Lower leg skin (tissue), 3 donors: ENCODE results near the gene NBPF15.
"Not testable (repeated sequence)": the region's sequence is repeated elsewhere in the genome, so short reads cannot be mapped to it uniquely, and the experiment has no call there.

Experiments
- POLR2A ChIP-seq, 2 donors: fragments of 450-650 bp; IDR thresholded peaks; one replicate each; pipeline ENCODE4 v1.6.1; 2016 to 2017; ENCODE audit warnings: antibody characterized with exemption in 2 of 2, mild to moderate bottlenecking in 1 of 2, moderate library complexity in 1 of 2
- TF ChIP-seq, protein P1 (sequence below), 3 donors: fragments of 450-650 bp; IDR thresholded peaks; one replicate each; pipeline ENCODE4 v1.5.1; 2016; ENCODE audit warnings: antibody characterized with exemption in 3 of 3, mild to moderate bottlenecking in 3 of 3, moderate library complexity in 2 of 3

DNA sequence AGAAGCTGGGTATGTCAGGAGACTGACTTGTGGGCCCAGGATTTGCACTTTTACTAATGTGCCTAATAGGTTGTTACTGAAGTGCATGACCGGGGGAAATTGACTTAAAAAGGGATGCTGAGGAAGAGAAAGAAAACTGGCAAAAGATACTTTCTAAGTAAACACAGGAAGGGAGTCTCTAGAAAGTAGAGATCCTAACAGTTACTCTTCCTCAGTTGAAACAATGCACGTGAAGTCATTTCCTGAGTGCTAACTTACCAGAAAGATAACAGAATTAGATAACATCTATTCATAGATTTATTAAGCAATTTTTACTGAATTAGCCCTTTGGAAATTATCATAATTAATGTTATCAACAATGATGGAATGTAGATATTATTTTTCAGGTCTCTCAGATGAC, 12.4 kb upstream of the NBPF15 start:
- TF ChIP-seq, protein P1, sequence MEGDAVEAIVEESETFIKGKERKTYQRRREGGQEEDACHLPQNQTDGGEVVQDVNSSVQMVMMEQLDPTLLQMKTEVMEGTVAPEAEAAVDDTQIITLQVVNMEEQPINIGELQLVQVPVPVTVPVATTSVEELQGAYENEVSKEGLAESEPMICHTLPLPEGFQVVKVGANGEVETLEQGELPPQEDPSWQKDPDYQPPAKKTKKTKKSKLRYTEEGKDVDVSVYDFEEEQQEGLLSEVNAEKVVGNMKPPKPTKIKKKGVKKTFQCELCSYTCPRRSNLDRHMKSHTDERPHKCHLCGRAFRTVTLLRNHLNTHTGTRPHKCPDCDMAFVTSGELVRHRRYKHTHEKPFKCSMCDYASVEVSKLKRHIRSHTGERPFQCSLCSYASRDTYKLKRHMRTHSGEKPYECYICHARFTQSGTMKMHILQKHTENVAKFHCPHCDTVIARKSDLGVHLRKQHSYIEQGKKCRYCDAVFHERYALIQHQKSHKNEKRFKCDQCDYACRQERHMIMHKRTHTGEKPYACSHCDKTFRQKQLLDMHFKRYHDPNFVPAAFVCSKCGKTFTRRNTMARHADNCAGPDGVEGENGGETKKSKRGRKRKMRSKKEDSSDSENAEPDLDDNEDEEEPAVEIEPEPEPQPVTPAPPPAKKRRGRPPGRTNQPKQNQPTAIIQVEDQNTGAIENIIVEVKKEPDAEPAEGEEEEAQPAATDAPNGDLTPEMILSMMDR (IDR thresholded peaks at IDR 0.05), result not testable (repeated sequence)
- TF ChIP-seq POLR2A (IDR thresholded peaks at IDR 0.05), result not testable (repeated sequence)
